HUES64 (cell line): Measurements from ENCODE around the gene AMOT.
"Not testable (repeated sequence)": the region's sequence is repeated elsewhere in the genome, so short reads cannot be mapped to it uniquely, and the experiment has no call there.

Source experiments
- H3K27ac ChIP-seq: 2 replicates; pipeline ENCODE4 v1.7.0; 2013; ENCODE audit warnings: low read depth, low read length, inconsistent platforms
- H3K27me3 ChIP-seq: 2 replicates; pipeline ENCODE4 v1.6.1; 2013; ENCODE audit warnings: mild to moderate bottlenecking, low read length; ENCODE audit not compliant: insufficient read depth
- H3K36me3 ChIP-seq: 2 replicates; pipeline ENCODE4 v1.6.1; 2013; ENCODE audit warnings: mild to moderate bottlenecking, low read length; ENCODE audit not compliant: insufficient read depth
- H3K4me1 ChIP-seq: 2 replicates; pipeline ENCODE4 v1.6.1; 2013; ENCODE audit warnings: mild to moderate bottlenecking, low read length, moderate library complexity; ENCODE audit not compliant: insufficient read depth
- H3K4me3 ChIP-seq: 2 replicates; pipeline ENCODE4 v1.5.1; 2013; ENCODE audit warnings: mild to moderate bottlenecking, low read length, moderate library complexity
- H3K9ac ChIP-seq: 2 replicates; pipeline ENCODE4 v1.6.1; 2013; ENCODE audit warnings: mild to moderate bottlenecking, low read depth, low read length
- H3K9me3 ChIP-seq: 2 replicates; pipeline ENCODE4 v1.6.1; 2013; ENCODE audit warnings: low read depth, low read length; ENCODE audit not compliant: insufficient read depth
- WGBS: fragments of 150-250, 120-280 bp; methylation state at CpG from one replicate; pipeline ENCODE4 v1.1.7; 2013; ENCODE audit warnings: missing lambda C conversion rate; 5-methylcytosine and 5-hydroxymethylcytosine counted together

The AMOT gene

GRCh38 chrX:112857478-112857878, 16.8 kb upstream of the AMOT start:
- peaks cover 6% of the 10 kb centered on the region; the same call in 1 of the 2 replicates for H3K4me1 ChIP-seq
- H3K27me3 ChIP-seq, result no peaks in the 10 kb centered on the region
- 97% methylated on average over 3 of the region's 5 CpGs for WGBS
- no peaks in the 10 kb centered on the region for H3K9me3 ChIP-seq
- no peak overlapping the region for H3K4me3 ChIP-seq
- H3K9ac ChIP-seq, result no peak overlapping the region
- no peak overlapping the region for H3K27ac ChIP-seq
- no peaks in the 10 kb centered on the region for H3K36me3 ChIP-seq

GRCh38 chrX:112854901-112855300, 14.3 kb upstream of the AMOT start:
- H3K27me3 ChIP-seq, H3K36me3 ChIP-seq, H3K9me3 ChIP-seq, H3K9ac ChIP-seq, H3K27ac ChIP-seq, H3K4me3 ChIP-seq: not testable (repeated sequence)
- 96% methylated on average over 26 of the region's 26 CpGs for WGBS
- H3K4me1 ChIP-seq, result peaks cover 14% of the 10 kb centered on the region

- no peaks in the 10 kb centered on the region for H3K27me3 ChIP-seq
- no peaks in the 10 kb centered on the region for H3K9me3 ChIP-seq
- H3K27ac ChIP-seq, result no peak overlapping the region
- peaks cover 14% of the 10 kb centered on the region for H3K4me1 ChIP-seq
- H3K9ac ChIP-seq, result no peak overlapping the region
- H3K36me3 ChIP-seq, result no peaks in the 10 kb centered on the region
- WGBS, result 37% methylated on average over 2 of the region's 3 CpGs
- no peak overlapping the region for H3K4me3 ChIP-seq
These were observed 12.2 kb upstream of the AMOT start for GRCh38 chrX:112852851-112853250.

DNA sequence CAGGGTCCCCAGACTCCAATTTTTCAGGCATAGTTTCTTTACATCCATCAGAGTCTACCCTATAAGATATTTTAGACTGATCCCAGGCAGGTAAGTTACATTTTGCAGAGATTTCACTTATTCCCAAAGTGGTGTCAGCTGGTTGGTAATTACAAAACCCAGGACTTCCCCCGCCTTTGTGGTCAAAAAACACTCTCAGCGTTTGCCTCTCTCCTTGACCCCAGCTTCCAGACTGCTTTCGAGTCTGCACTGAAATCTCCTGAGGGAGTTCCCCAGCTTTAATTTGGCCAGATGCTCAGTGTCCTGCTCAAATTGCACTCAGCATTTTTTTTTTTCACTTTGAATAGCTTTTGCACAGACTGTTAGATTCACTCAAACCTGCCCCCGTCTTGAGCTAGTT, 11.2 kb upstream of the AMOT start:
- Histone ChIP-seq H3K36me3 (no peaks in the 10 kb centered on the region), H3K27ac (peak overlapping the region; percentile 16; the same call in 1 of the 2 replicates), H3K27me3 (no peaks in the 10 kb centered on the region), H3K4me1 (peaks cover 14% of the 10 kb centered on the region), H3K9me3 (no peaks in the 10 kb centered on the region), H3K9ac (no peak overlapping the region), H3K4me3 (no peak overlapping the region)
- 38% methylated on average over 3 of the region's 4 CpGs for WGBS

- Histone ChIP-seq H3K36me3 (no peaks in the 10 kb centered on the region), H3K4me3 (no peak overlapping the region), H3K27ac (peak overlapping the region; percentile 55; the same call in 1 of the 2 replicates), H3K9me3 (no peaks in the 10 kb centered on the region), H3K27me3 (no peaks in the 10 kb centered on the region), H3K9ac (no peak overlapping the region), H3K4me1 (peaks cover 14% of the 10 kb centered on the region)
- 20% methylated on average over 1 of the region's 2 CpGs for WGBS
These were observed 10.6 kb upstream of the AMOT start for GRCh38 chrX:112851161-112851779.

GRCh38 chrX:112849016-112849415, 8.4 kb upstream of the AMOT start:
- Histone ChIP-seq H3K27me3 (no peaks in the 10 kb centered on the region), H3K9ac (no peak overlapping the region), H3K4me3 (no peak overlapping the region), H3K27ac (no peak overlapping the region), H3K36me3 (no peaks in the 10 kb centered on the region), H3K4me1 (peaks cover 14% of the 10 kb centered on the region), H3K9me3 (no peaks in the 10 kb centered on the region)

DNA sequence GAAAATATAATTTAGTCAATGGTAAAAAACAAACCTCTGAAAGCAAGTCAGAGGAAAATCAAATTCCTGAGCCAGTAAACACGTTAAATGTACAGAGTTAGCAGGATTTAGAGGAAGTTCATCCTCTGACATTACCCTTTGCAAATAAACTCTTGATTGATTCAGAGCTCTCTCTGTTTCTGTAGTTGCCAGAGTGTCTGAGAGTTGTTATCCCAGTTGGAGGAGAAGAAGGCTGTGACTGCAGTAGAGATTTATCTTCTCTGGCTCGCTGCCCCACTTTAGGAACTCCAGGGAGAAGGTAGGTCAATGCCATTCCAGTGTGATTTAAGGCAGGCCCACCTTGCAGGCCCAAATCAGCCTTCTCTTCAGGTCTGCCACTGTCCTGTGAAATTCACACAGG, 6.2 kb upstream of the AMOT start:
- H3K27ac ChIP-seq, result no peak overlapping the region
- WGBS, result 91% methylated on average over 2 of the region's 2 CpGs
- no peaks in the 10 kb centered on the region for H3K9me3 ChIP-seq

DNA sequence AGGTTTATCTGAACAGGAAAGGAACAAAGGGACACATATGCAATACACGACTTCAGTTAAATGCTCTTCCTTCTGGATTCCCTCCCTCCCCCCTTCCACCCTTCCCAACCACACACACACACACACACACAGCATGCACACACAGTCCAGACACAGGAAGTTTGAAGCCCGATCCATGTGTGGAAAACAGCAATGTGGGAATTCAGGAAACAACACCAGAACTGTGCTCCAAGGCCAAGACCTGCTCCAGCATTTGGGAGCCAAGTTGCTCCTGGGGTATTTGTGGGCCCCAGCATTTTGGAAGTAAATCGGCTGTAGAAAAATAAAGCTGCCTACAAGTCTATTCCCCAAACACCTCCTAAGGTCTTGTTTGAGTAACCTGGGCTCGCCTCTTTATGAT, 5.6 kb upstream of the AMOT start:
- WGBS, result 82% methylated on average over 4 of the region's 4 CpGs
- no peak overlapping the region for H3K27ac ChIP-seq
- H3K9ac ChIP-seq, result no peak overlapping the region

More for the DNA sequence above, 6.2 kb upstream of the AMOT start:
- no peak overlapping the region for H3K9ac ChIP-seq
- H3K36me3 ChIP-seq, result no peaks in the 10 kb centered on the region
- peaks cover 5% of the 10 kb centered on the region for H3K4me1 ChIP-seq
- no peak overlapping the region for H3K4me3 ChIP-seq
- H3K27me3 ChIP-seq, result no peaks in the 10 kb centered on the region

GRCh38 chrX:112844250-112844649, 3.6 kb upstream of the AMOT start:
- Histone ChIP-seq H3K9me3 (no peaks in the 10 kb centered on the region), H3K27me3 (peaks cover 10% of the 10 kb centered on the region), H3K27ac (no peak overlapping the region), H3K9ac (no peak overlapping the region), H3K4me3 (no peak overlapping the region), H3K36me3 (no peaks in the 10 kb centered on the region), H3K4me1 (no peaks in the 10 kb centered on the region; the same call in 1 of the 2 replicates)
- WGBS, result 83% methylated on average over 6 of the region's 6 CpGs

More for the DNA sequence above, 5.6 kb upstream of the AMOT start:
- no peak overlapping the region for H3K4me3 ChIP-seq
- H3K4me1 ChIP-seq, result peaks cover 3% of the 10 kb centered on the region
- no peaks in the 10 kb centered on the region for H3K36me3 ChIP-seq
- no peaks in the 10 kb centered on the region for H3K27me3 ChIP-seq
- no peaks in the 10 kb centered on the region for H3K9me3 ChIP-seq

GRCh38 chrX:112841820-112842157, 1.2 kb upstream of the AMOT start:
- no peak overlapping the region for H3K9ac ChIP-seq
- 73% methylated on average over 2 of the region's 5 CpGs for WGBS
- H3K9me3 ChIP-seq, result no peaks in the 10 kb centered on the region
- H3K27ac ChIP-seq, result no peak overlapping the region
- peak overlapping the region; percentile 96 for H3K4me3 ChIP-seq
- H3K36me3 ChIP-seq, result no peaks in the 10 kb centered on the region
- peaks cover 25% of the 10 kb centered on the region for H3K27me3 ChIP-seq
- peaks cover 5% of the 10 kb centered on the region; the same call in 1 of the 2 replicates for H3K4me1 ChIP-seq

- Histone ChIP-seq H3K9ac (peak overlapping the region; percentile 80), H3K9me3 (no peaks in the 10 kb centered on the region), H3K27ac (peak overlapping the region; percentile 64; the same call in 1 of the 2 replicates), H3K4me1 (peaks cover 5% of the 10 kb centered on the region; the same call in 1 of the 2 replicates), H3K27me3 (peaks cover 25% of the 10 kb centered on the region), H3K36me3 (no peaks in the 10 kb centered on the region), H3K4me3 (peak overlapping the region; percentile 96)
- 6% methylated on average over 30 of the region's 46 CpGs for WGBS
These were observed 636 bp upstream of the AMOT start for GRCh38 chrX:112841114-112841819.
